KOPT-K1 (cell line): ENCODE data around the gene MAJIN.

ENCODE experiments used
- H3K27ac ChIP-seq: fragments of 200-600 bp; sonication (generic); 2 replicates; pipeline ENCODE4 v1.5.1; 2016; ENCODE audit warnings: antibody characterized with exemption, mild to moderate bottlenecking, low read depth, low read length; ENCODE audit not compliant: poor library complexity, severe bottlenecking
- H3K36me3 ChIP-seq: fragments of 200-600 bp; sonication (generic); 2 replicates; pipeline ENCODE4 v1.5.1; 2017; ENCODE audit warnings: antibody characterized with exemption, mild to moderate bottlenecking, low read length, moderate library complexity; ENCODE audit not compliant: insufficient read depth
- H3K9me3 ChIP-seq: fragments of 200-600 bp; sonication (generic); 2 replicates; pipeline ENCODE4 v1.5.1; 2017; ENCODE audit warnings: antibody characterized with exemption, low read length, mild to moderate bottlenecking; ENCODE audit not compliant: insufficient read depth, poor library complexity, severe bottlenecking

Gene MAJIN

DNA sequence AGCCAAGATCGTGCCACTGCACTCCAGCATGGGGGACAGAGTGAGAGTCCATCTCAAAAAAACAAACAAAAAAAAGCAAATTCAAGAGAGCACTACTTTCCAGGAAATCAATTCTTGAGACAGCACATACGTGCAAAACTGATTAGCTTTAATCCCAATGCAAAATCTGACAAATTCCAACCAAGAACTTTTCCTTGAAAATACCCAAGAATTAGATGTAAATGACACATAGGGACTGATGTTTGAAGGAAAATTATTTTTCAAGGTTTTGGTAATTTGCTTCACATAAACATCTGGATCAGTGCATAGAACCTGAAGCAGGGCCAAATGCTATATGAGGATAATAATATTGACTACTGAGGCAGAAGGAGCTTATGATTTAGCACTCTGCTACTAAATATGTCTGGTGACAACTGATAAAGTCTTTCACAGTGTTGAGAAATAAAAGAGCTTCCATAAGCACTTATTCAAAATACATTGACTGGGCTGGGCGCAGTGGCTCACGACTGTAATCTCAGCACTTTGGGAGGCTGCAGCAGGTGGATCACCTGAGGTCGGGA lies 8.8 kb downstream of the MAJIN start:
- Histone ChIP-seq H3K36me3 (no peaks in the 10 kb centered on the region), H3K9me3 (no peaks in the 10 kb centered on the region), H3K27ac (no peak overlapping the region)

DNA sequence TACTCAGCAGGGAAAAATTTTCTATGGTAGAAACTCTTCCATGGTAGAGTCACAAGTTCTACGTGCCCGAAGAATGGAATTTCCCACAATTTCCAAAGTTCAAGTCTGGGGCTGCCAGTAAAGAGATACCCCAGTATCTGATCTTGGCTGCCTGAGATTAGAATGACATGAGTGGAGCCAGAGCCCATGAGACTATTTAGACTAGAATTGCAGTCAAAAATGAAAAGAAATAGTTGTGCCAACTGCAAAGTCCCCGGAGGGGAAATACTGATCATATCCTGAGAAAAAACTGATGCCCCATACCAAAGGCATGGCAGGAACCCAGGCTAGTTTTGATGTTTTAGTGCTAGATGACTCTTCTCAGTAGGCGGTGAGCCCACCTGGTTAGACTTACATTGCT lies 11.2 kb downstream of the MAJIN start:
- no peaks in the 10 kb centered on the region for H3K36me3 ChIP-seq
- H3K27ac ChIP-seq, result no peak overlapping the region
- no peaks in the 10 kb centered on the region for H3K9me3 ChIP-seq

DNA sequence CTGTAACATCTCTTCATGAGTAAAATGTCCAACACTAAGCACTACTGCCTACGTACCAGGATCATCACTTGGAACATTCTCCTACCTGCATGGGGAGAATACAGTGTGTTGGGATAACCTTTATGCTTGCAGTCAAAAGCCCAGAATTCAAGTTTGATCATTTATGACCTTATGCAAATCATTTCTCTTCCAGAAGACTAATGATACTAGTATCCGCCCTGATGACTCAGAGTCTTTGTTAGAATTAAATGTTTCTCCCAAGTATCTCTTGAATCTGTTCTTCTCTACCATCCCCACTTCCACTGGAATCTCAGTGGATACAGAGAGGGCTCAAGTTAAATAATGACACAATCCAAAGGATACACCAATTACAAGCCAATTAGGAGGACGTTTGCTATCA lies 12.4 kb downstream of the MAJIN start:
- no peak overlapping the region for H3K27ac ChIP-seq
- no peaks in the 10 kb centered on the region for H3K36me3 ChIP-seq
- H3K9me3 ChIP-seq, result no peaks in the 10 kb centered on the region

DNA sequence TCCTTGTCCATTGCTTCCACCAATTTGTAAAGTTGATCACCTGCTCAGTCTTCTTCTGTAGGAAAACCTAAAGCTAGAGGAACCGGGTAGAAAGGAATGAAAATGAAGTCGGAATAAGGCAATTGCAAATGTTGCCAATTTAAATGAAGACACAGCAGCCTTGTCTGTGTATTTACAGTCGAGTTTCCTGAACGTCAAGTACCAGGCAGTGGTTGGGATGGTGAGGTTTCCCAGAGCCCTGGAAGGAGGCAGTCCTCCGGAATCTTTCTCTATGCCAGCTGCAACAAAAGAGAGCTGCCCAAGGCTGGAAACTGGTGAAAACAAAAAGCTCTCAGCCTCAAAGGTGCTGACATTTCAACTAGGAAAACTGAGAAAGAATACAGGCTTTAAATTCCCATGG lies 17.7 kb downstream of the MAJIN start:
- H3K27ac ChIP-seq, result no peak overlapping the region

DNA sequence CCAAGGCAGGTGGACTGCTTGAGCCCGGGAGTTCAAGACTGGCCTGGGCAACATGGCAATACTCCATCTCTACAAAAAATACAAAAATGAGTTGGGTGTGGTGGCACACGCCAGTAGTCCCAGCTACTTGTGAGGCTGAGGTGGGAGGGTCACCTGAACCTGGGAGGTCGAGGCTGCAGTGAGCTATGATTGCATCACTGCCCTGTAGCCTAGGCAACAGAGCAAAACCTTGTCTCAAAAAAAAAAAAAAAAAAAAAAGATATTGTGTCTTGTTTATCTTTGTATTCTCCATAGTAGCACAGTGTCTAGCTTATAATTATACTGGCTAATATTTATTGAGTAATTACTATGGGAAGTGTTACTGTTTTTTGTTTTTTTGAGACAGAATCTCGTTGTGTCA lies 20.4 kb downstream of the MAJIN start:
- no peaks in the 10 kb centered on the region for H3K36me3 ChIP-seq
- H3K9me3 ChIP-seq, result no peaks in the 10 kb centered on the region
- no peak overlapping the region for H3K27ac ChIP-seq

More for the DNA sequence above, 17.7 kb downstream of the MAJIN start:
- Histone ChIP-seq H3K36me3 (no peaks in the 10 kb centered on the region), H3K9me3 (no peaks in the 10 kb centered on the region)

DNA sequence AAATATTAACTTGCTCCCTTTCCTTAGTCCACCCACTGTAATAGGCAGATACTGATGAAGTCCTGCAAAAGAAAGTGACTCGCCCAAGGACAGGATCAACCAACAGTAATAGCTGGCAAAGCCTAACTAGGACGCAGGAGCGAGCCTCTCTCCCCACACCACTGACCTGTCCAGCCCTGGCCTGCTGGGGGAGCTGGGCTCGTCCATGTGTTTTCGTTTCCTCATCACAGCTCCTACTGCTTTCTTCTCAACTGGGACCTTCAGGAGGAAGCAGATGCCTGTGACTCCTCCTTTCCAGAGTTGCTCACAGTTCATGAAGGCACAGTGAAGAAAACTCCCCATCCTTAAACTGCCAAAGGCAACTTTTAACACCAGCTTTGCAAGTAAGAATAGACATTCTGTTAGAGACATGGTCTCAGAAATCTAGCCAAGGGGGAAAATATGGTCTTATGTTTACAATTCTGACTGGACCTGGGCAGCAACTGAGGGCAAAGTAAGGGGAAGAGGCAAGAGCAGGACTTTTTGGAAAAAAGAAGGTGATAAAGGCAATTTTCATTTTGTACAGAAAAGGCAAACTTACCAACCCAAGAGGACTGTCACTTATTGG lies 24.6 kb downstream of the MAJIN start:
- no peak overlapping the region for H3K27ac ChIP-seq
- no peaks in the 10 kb centered on the region for H3K36me3 ChIP-seq
- no peaks in the 10 kb centered on the region for H3K9me3 ChIP-seq

DNA sequence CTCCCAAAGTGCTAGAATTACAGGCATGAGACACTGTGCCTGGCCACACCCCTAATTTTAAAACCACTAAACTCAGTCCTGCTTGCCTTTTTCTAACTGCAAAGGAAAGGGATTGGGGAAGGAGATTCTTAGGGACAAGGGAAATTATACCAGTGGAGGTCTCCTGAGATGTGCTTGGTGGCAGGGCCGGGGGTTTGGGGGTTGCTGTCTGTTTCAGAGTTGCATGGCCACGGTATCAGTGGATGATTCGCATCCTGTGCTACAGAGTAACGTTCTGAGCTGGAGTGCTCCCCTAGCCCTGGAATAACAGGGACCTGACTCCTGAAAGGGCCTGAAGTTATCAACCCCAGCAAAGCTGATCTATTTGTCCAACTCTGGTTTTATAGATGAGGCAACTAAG lies 35.4 kb downstream of the MAJIN start:
- Histone ChIP-seq H3K36me3 (no peaks in the 10 kb centered on the region), H3K9me3 (no peaks in the 10 kb centered on the region), H3K27ac (no peak overlapping the region)

DNA sequence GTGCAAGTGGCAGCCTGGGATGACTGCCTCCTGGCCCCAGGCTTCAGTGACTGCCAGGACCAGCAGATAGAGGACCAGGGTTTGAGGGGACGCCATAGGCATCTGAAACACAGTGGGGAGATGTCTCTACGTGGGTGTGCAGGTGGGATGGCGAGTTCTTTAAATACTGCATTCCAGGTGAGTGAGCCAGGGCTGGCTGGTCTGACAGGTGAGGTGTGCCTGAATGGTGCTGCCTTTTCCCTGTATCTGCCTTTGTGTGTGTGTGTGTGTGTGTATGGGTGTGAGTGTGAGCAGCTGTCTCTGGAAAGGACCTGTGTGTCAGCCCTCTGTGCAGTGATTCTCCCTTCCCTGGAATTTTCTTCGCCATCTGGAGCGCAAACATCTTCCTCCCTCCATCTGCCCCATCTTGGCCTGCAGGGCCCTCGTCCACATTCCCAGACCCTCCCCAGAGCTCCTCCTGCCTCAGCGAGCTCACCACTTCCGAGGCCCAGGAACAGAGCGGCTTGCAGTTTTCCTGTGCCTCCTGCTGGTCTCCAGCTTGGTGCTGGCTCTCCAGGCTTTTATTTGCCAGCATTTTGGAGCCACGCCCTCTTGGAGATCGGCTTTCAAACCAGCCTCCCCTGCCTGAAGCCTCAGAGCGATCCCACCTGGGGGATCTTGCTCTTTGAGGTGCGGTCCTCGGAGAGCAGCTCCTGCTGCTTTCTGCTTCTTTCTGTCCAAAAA lies 36.4 kb downstream of the MAJIN start, which contains the start of gene GPHA2:
Gene GPHA2 (minus strand): TSS at position 535 of the 723 bp plus-strand sequence. CDS start 433 bp downstream, at position 102.
- Histone ChIP-seq H3K9me3 (no peaks in the 10 kb centered on the region), H3K27ac (no peak within 1 kb of the TSS), H3K36me3 (no peaks in the 10 kb centered on the region)

DNA sequence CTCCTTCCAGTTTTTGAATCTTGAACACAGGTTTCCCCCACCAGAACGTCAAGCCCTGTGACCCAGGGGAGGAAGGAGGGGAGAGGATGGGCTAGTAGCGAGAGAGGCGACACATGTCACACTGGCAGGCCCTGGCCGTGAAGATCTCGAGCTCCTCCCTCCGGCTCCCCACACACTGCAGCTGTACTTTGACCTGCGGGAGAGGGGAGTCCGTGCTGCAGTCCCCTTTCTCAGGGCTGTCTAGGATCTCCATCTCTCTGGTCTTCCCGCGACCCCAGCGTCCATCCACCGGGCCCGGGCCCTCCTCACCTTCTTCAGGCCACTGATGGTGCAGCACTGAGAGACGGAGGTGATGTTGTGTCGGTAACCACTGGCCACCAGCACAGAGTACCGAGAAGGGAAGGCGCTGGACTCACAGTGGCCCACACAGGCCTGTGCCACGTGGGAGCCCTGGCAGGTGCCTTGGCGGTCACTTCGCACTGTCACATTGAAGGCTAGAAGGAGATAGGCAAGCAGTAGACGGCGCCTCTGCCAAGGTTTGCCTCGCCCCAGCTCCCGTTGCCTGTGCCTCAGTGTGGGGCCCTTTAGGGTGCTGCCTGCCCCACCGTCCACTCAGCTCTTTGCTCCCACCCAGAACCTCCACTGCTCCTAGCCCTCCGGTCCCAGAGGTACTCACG lies 37.1 kb downstream of the MAJIN start:
- H3K27ac ChIP-seq, result no peak overlapping the region
- H3K9me3 ChIP-seq, result no peaks in the 10 kb centered on the region
- no peaks in the 10 kb centered on the region for H3K36me3 ChIP-seq

DNA sequence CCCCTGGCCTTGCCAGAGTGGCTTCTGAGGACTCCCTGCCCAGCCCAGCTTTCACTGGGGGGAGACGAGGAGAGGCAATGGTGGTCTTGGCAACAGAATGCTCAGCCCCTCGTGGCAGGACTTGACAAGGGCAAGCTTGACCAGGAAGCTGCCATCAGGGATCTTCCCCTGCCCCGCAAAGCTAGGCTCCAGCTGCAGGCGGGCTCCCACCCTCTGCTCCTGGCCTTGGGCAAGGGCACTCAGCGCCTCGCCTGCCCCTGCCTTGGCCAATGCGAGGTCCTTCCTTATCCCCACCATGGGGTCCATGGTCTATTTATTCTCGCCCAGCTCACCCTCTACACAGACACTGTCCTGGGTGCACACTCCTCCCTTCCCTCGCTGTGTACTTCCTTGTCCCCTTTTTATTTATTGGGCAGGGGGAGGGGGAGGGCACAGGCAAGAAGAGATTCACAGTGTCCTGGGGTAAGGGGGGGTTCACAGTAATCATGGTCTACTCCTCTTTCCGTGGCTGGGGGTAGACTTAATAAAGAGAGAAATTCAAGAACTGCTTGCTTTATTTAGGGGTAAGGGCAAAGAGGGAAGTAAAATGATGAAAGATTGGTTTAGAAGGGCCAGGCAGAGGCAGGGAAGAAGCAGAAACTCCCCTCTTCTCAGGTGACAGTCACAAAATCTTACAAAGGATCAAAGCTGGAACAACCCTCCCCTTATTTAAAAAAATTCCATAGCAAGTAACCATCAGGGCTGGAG lies 37.8 kb downstream of the MAJIN start:
- Histone ChIP-seq H3K27ac (no peak overlapping the region), H3K36me3 (no peaks in the 10 kb centered on the region), H3K9me3 (no peaks in the 10 kb centered on the region)

DNA sequence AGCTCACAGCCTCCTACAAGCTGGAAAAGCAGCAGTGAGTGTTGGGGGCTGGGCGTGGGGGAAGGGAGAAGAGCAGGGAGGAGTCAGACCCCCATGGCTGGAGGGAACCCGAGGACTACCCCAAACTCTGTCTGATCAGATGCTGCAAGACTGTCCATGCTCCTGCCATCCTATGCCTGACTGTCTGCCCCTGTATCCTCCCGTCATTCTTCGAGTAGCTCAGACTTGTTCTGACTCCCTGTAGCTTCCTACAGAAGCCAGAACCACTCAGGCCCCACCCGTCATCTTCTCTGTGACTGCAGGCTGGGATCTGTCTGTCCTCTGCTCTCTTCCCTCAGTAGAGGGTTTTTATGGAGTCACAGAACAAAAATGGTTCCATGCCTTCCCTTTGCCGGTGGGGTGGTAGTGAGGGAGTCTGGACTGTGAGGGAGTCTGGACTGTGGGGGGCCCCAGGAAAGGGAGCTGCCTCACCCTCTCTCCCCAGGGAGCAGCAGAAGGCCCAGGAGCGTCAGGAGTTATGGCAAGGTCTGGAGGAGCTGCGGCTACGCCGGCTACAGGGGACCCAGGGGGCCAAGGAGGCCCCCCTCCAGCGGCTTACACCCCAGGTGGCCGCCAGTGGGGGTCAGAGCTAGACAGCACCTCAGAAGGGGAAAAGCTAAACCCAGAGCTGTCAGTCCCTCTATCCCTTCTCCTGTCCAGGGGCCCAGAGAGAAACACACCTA lies 38.5 kb downstream of the MAJIN start:
- no peaks in the 10 kb centered on the region for H3K36me3 ChIP-seq
- H3K27ac ChIP-seq, result no peak overlapping the region
- H3K9me3 ChIP-seq, result no peaks in the 10 kb centered on the region

DNA sequence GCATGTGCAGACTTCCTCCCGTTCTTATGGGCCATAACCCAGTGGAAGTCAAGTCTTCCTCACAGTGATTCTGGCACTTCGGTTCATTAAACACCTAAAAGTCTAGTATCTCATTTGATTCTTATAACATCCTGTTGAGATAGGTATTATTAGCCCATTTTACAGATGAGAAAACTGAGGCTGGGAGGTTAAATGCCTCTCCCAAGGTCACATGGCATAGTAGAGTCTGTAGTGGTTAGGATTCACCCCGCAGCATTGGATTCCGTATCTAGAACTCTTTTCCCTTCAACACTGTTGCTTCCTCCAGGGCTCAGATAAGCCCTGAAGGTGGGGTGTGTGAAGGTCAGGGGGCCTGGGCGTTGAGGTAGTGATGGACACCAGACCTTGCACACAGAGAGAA lies 39.6 kb downstream of the MAJIN start:
- no peaks in the 10 kb centered on the region for H3K36me3 ChIP-seq
- H3K9me3 ChIP-seq, result no peaks in the 10 kb centered on the region
- no peak overlapping the region for H3K27ac ChIP-seq

DNA sequence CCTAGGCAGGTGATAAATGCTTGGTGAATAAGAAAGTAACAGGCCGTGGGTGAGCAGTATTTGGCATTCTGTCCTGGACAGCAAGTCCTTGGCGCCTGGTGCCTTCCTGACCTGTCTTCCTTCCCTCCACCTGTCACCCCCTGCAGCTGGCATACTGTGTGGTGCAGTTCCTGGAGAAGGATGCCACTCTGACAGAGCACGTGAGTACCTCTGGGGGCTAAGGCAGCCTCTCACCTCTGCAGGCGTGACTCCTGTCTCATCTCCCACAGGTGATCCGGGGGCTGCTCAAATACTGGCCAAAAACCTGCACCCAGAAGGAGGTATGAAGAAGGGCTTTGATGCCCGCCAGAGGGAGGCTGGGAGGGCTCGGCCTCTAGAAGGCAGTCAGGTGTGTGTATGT lies 40.6 kb downstream of the MAJIN start:
- Histone ChIP-seq H3K9me3 (no peaks in the 10 kb centered on the region), H3K27ac (no peak overlapping the region), H3K36me3 (no peaks in the 10 kb centered on the region)

DNA sequence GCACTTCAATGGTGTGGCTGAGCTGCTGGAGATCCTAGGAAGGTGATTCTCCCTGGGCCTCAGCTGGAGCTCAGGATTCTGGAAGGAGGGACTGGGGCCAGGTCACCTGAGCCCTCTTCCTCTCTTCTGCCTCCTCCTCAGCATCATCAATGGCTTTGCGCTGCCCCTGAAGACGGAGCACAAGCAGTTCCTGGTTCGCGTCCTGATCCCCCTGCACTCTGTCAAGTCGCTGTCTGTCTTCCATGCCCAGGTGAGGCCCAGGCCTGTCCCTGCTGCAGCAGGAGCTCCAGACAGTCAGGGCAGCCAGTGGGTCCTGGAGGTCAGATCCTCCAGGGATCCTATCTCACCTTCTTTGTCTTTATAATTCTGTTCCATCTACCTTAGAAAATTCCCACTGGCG lies 41.6 kb downstream of the MAJIN start:
- Histone ChIP-seq H3K9me3 (no peaks in the 10 kb centered on the region), H3K27ac (no peak overlapping the region), H3K36me3 (no peaks in the 10 kb centered on the region)
